ENCODE data around the gene KLF12.

Gene KLF12

GRCh38 chr13:74171641-74172040 is 37.4 kb upstream of the KLF12 start:
- Histone ChIP-seq H3K27me3 (ENCODE audit: insufficient read depth, low read length, poor library complexity, severe bottlenecking) (no peaks in the 10 kb centered on the region), H3K4me2 (ENCODE audit: low read depth, low read length, poor library complexity, severe bottlenecking) (no peak overlapping the region), H3K4me3 (ENCODE audit: low read length, poor library complexity, severe bottlenecking) (no peak overlapping the region), H4K20me1 (ENCODE audit: insufficient read depth, low read length, poor library complexity, severe bottlenecking) (no peaks in the 10 kb centered on the region), H3K36me3 (ENCODE audit: insufficient read depth, low read length) (no peaks in the 10 kb centered on the region), H3K9ac (ENCODE audit: low read depth, low read length, poor library complexity, severe bottlenecking) (no peak overlapping the region), H3K9me3 (ENCODE audit: insufficient read depth, low read depth, low read length) (no peaks in the 10 kb centered on the region), H3K9me2 (replicated peaks; ENCODE audit: low read depth, low read length) (no peaks in the 10 kb centered on the region), H3K79me2 (ENCODE audit: insufficient read depth, low read length) (no peaks in the 10 kb centered on the region), H3K4me1 (ENCODE audit: insufficient read depth, low read length, poor library complexity, severe bottlenecking) (no peaks in the 10 kb centered on the region), H3F3A (ENCODE audit: low read depth) (no peaks in the 10 kb centered on the region), H2AFZ (ENCODE audit: low read length) (no peak overlapping the region)
- TF ChIP-seq CTCF (conservative IDR thresholded peaks at IDR 0.05; ENCODE audit: low read length) (no peak), EZH2phosphoT487 (IDR thresholded peaks at IDR 0.05; ENCODE audit: borderline replicate concordance) (no peak)

- Histone ChIP-seq H3K36me3 (ENCODE audit: insufficient read depth, low read length) (no peaks in the 10 kb centered on the region), H3K27me3 (ENCODE audit: insufficient read depth, low read length, poor library complexity, severe bottlenecking) (no peaks in the 10 kb centered on the region), H3K79me2 (ENCODE audit: insufficient read depth, low read length) (no peaks in the 10 kb centered on the region), H3K4me1 (ENCODE audit: insufficient read depth, low read length, poor library complexity, severe bottlenecking) (no peaks in the 10 kb centered on the region), H3K9ac (ENCODE audit: low read depth, low read length, poor library complexity, severe bottlenecking) (no peak overlapping the region), H4K20me1 (ENCODE audit: insufficient read depth, low read length, poor library complexity, severe bottlenecking) (no peaks in the 10 kb centered on the region), H3K4me3 (ENCODE audit: low read length, poor library complexity, severe bottlenecking) (no peak overlapping the region), H3K9me3 (ENCODE audit: insufficient read depth, low read depth, low read length) (no peaks in the 10 kb centered on the region), H3K9me2 (replicated peaks; ENCODE audit: low read depth, low read length) (no peaks in the 10 kb centered on the region), H3K4me2 (ENCODE audit: low read depth, low read length, poor library complexity, severe bottlenecking) (no peak overlapping the region), H3F3A (ENCODE audit: low read depth) (no peaks in the 10 kb centered on the region), H2AFZ (ENCODE audit: low read length) (no peak overlapping the region)
- no peak for TF ChIP-seq EZH2phosphoT487 (IDR thresholded peaks at IDR 0.05; ENCODE audit: borderline replicate concordance)
- TF ChIP-seq CTCF (conservative IDR thresholded peaks at IDR 0.05; ENCODE audit: low read length): no peak
Measured at GRCh38 chr13:74169676-74170075, 35.5 kb upstream of the KLF12 start.

GRCh38 chr13:74168263-74168675 is 34.1 kb upstream of the KLF12 start:
- no peaks in the 10 kb centered on the region for H3F3A ChIP-seq (ENCODE audit: low read depth)
- no peak overlapping the region for H3K9ac ChIP-seq (ENCODE audit: low read depth, low read length, poor library complexity, severe bottlenecking)
- no peaks in the 10 kb centered on the region for H3K36me3 ChIP-seq (ENCODE audit: insufficient read depth, low read length)
- H3K9me2 ChIP-seq (replicated peaks; ENCODE audit: low read depth, low read length): no peaks in the 10 kb centered on the region
- H3K4me3 ChIP-seq (ENCODE audit: low read length, poor library complexity, severe bottlenecking): no peak overlapping the region
- H3K4me2 ChIP-seq (ENCODE audit: low read depth, low read length, poor library complexity, severe bottlenecking): no peak overlapping the region
- H2AFZ ChIP-seq (ENCODE audit: low read length): no peak overlapping the region
- H3K79me2 ChIP-seq (ENCODE audit: insufficient read depth, low read length): no peaks in the 10 kb centered on the region
- TF ChIP-seq EZH2phosphoT487 (IDR thresholded peaks at IDR 0.05; ENCODE audit: borderline replicate concordance) (no peak), CTCF (conservative IDR thresholded peaks at IDR 0.05; ENCODE audit: low read length) (no peak)
- no peaks in the 10 kb centered on the region for H3K9me3 ChIP-seq (ENCODE audit: insufficient read depth, low read depth, low read length)
- H3K27me3 ChIP-seq (ENCODE audit: insufficient read depth, low read length, poor library complexity, severe bottlenecking): no peaks in the 10 kb centered on the region
- H4K20me1 ChIP-seq (ENCODE audit: insufficient read depth, low read length, poor library complexity, severe bottlenecking): no peaks in the 10 kb centered on the region
- H3K4me1 ChIP-seq (ENCODE audit: insufficient read depth, low read length, poor library complexity, severe bottlenecking): no peaks in the 10 kb centered on the region
